Naive thymus-derived CD4-positive, alpha-beta T cell (primary cell): Measurements from ENCODE around the gene SHLD3. TPM values are rescaled to one million over a fixed set of nuclear protein-coding genes. Genes with fewer than 3 reads are reported as not detected.

Source experiments
- ATAC-seq: fragments of 150-1000 bp; cut with Tn5 transposase; 2 replicates; pipeline ENCODE4 v1.10.0; 2021; ENCODE audit warnings: mild to moderate bottlenecking, moderate library complexity
- CTCF ChIA-PET: fragments of 350-600 bp; sonication (Branson Sonifier 250); formaldehyde crosslinking; loops from one replicate; lab custom pipeline; 2021; ENCODE audit warnings: antibody characterized with exemption; lab: Charles Lee
- POLR2A ChIA-PET: fragments of 350-600 bp; sonication (Branson Sonifier 250); formaldehyde crosslinking; loops from one replicate; lab custom pipeline; 2021; ENCODE audit warnings: antibody characterized with exemption, inconsistent platforms; lab: Charles Lee
- DNase-seq, 9 donors: peaks; one replicate each; pipeline versions ENCODE4 v3.0.0 to v3.0.0-alpha.2; 2020 to 2022; ENCODE audit warnings: mixed read lengths in 1 of 9
- H3K27ac ChIP-seq: one replicate; pipeline ENCODE4 v1.7.0; 2013; ENCODE audit warnings: mild to moderate bottlenecking, low read depth, low read length, moderate library complexity
- H3K27me3 ChIP-seq, 2 donors: one replicate each; pipeline ENCODE4 v1.7.0; 2013; ENCODE audit warnings: low read length in 2 of 2, mild to moderate bottlenecking in 2 of 2, moderate library complexity in 2 of 2; ENCODE audit not compliant: control insufficient read depth in 2 of 2, insufficient read depth in 2 of 2
- H3K36me3 ChIP-seq, 3 experiments: 1 replicate in 2 of 3; 2 replicates in 1 of 3; pipeline ENCODE4 v1.7.0; 2013; ENCODE audit warnings: low read length in 3 of 3, mild to moderate bottlenecking in 3 of 3, moderate library complexity in 1 of 3; ENCODE audit not compliant: insufficient read depth in 3 of 3, control insufficient read depth in 2 of 3
- H3K4me1 ChIP-seq, 2 donors: one replicate each; pipeline ENCODE4 v1.7.0; 2013; ENCODE audit warnings: low read length in 2 of 2, mild to moderate bottlenecking in 2 of 2, moderate library complexity in 1 of 2; ENCODE audit not compliant: control insufficient read depth in 2 of 2, insufficient read depth in 2 of 2
- H3K4me3 ChIP-seq: 2 replicates; pipeline ENCODE4 v1.7.0; 2013; ENCODE audit warnings: mild to moderate bottlenecking, low read length
- H3K9me3 ChIP-seq, 3 experiments: 1 replicate in 2 of 3; 2 replicates in 1 of 3; pipeline ENCODE4 v1.7.0; 2013; ENCODE audit warnings: low read length in 3 of 3; ENCODE audit not compliant: control insufficient read depth in 2 of 3
- H3K27ac Mint-ChIP-seq, 9 donors: one replicate each; pipeline ENCODE4 v1.8.0; 2020 to 2022; ENCODE audit warnings: mixed read lengths in 9 of 9, mild to moderate bottlenecking in 8 of 9, moderate library complexity in 5 of 9, inconsistent platforms in 2 of 9
- H3K27me3 Mint-ChIP-seq, 5 donors: one replicate each; pipeline ENCODE4 v1.8.0; 2021 to 2022; ENCODE audit warnings: mixed read lengths in 5 of 5, mild to moderate bottlenecking in 1 of 5
- H3K36me3 Mint-ChIP-seq, 5 donors: one replicate each; pipeline ENCODE4 v1.8.0; 2020 to 2022; ENCODE audit warnings: mixed read lengths in 5 of 5, mild to moderate bottlenecking in 3 of 5, inconsistent platforms in 1 of 5
- H3K4me1 Mint-ChIP-seq, 7 donors: one replicate each; pipeline ENCODE4 v1.8.0; 2020 to 2022; ENCODE audit warnings: mixed read lengths in 7 of 7, mild to moderate bottlenecking in 3 of 7, inconsistent platforms in 1 of 7
- H3K4me3 Mint-ChIP-seq, 10 donors: one replicate each; pipeline ENCODE4 v1.8.0; 2020 to 2022; ENCODE audit warnings: mild to moderate bottlenecking in 10 of 10, mixed read lengths in 10 of 10, moderate library complexity in 6 of 10, inconsistent platforms in 2 of 10
- H3K9me3 Mint-ChIP-seq, 11 donors: one replicate each; pipeline ENCODE4 v1.8.0; 2020 to 2022; ENCODE audit warnings: mixed read lengths in 11 of 11, mild to moderate bottlenecking in 4 of 11, inconsistent platforms in 1 of 11, moderate library complexity in 1 of 11
- intact Hi-C, 2 donors: fragments of 100-400 bp; cut with micrococcal nuclease; formaldehyde crosslinking; loops; one replicate each; pipeline ENCODE4 v1.15.1; 2023
- polyA plus RNA-seq, 2 donors: library from polyadenylated mRNA; unstranded; fragments of 300-500 nt; fragmentation: Illumina TruSeq; gene quantifications; one replicate each; pipeline ENCODE4 v1.2.3, GENCODE V29; 2021
- total RNA-seq, 6 experiments: library from RNA in 5 of 6; stranded (reverse) in 5 of 6; gene quantifications; 1 replicate in 5 of 6; 2 replicates in 1 of 6; pipeline ENCODE4 v1.2.3 and lab custom pipeline; 2021 to 2026

SHLD3 gene
- total and polyA plus RNA-seq, 7 experiments from 2014 or later = 2.9 to 11.3 (median 5.4) TPM

GRCh38 chr5:65630981-65631380, 6.2 kb downstream of the SHLD3 start:
- no peaks in the 10 kb centered on the region for H3K27me3 Mint-ChIP-seq
- ATAC-seq = no peak

DNA sequence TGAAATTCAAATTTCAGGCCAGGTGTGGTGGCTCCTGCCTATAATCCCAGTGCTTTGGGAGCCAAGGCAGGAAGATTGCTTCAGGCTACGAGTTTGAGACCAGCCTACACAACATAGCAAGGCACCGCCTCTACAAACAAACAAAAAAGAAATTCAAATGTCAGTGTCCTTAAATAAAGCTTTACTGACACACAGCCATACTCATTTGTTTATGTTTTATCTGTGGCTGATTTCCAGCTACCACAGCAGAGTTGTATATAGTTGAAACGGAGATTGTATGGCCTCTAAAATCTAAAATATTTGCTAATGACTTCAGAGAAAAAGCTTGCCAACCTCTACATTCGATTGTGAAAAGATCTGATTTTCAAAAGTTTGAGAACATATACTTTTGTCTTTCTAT, 15.4 kb downstream of the SHLD3 start:
- H3K9me3 Mint-ChIP-seq = peaks cover 0 to 4% (median 0%) of the 10 kb centered on the region in 11 donors
- H3K9me3 ChIP-seq = no peaks in the 10 kb centered on the region
- H3K27me3 Mint-ChIP-seq = no peaks in the 10 kb centered on the region
- H3K4me1 Mint-ChIP-seq = peaks cover 0 to 7% (median 0%) of the 10 kb centered on the region in 7 donors
- no peak for DNase-seq
- peaks cover 6 to 23% (median 17%) of the 10 kb centered on the region in 5 donors for H3K36me3 Mint-ChIP-seq
- peaks cover 0 to 34% (median 0%) of the 10 kb centered on the region in 3 experiments for H3K36me3 ChIP-seq
- no peak overlapping the region for H3K27ac Mint-ChIP-seq
- no peaks in the 10 kb centered on the region for H3K4me1 ChIP-seq
- no peak overlapping the region for H3K27ac ChIP-seq
- no peaks in the 10 kb centered on the region for H3K27me3 ChIP-seq
- no peak for ATAC-seq
- intact Hi-C loops = no loop called here
- CTCF ChIA-PET = no interaction called here
- H3K4me3 Mint-ChIP-seq = no peak overlapping the region
- no peak overlapping the region for H3K4me3 ChIP-seq
- POLR2A ChIA-PET = no interaction called here

More at GRCh38 chr5:65630981-65631380, 6.2 kb downstream of the SHLD3 start:
- peaks cover 3 to 4% of the 10 kb centered on the region in 2 donors for H3K4me1 ChIP-seq
- POLR2A ChIA-PET = no interaction called here
- H3K4me3 ChIP-seq = no peak overlapping the region
- H3K4me1 Mint-ChIP-seq = peaks cover 6 to 37% (median 27%) of the 10 kb centered on the region in 7 donors
- H3K9me3 ChIP-seq = no peaks in the 10 kb centered on the region
- no peak overlapping the region for H3K4me3 Mint-ChIP-seq
- no peak overlapping the region for H3K27ac ChIP-seq
- peaks cover 0 to 8% (median 0%) of the 10 kb centered on the region in 3 experiments for H3K36me3 ChIP-seq
- intact Hi-C loops = no loop called here
- H3K27ac Mint-ChIP-seq = no peak overlapping the region
- H3K36me3 Mint-ChIP-seq = peaks cover 0 to 9% (median 5%) of the 10 kb centered on the region in 5 donors
- CTCF ChIA-PET = no interaction called here
- H3K9me3 Mint-ChIP-seq = no peaks in the 10 kb centered on the region
- H3K27me3 ChIP-seq = no peaks in the 10 kb centered on the region
- no peak for DNase-seq

GRCh38 chr5:65646938-65647337, 22.1 kb downstream of the SHLD3 start:
- Mint-ChIP-seq H3K4me3 (no peak overlapping the region), H3K4me1 (peaks cover 0 to 5% (median 0%) of the 10 kb centered on the region in 7 donors), H3K27ac (no peak overlapping the region), H3K27me3 (no peaks in the 10 kb centered on the region), H3K9me3 (no peaks in the 10 kb centered on the region), H3K36me3 (peaks cover 0 to 31% (median 9%) of the 10 kb centered on the region in 5 donors)
- intact Hi-C loops = no loop called here
- ChIA-PET CTCF (interaction anchor here (1.0 kb wide), 1 partner anchor 15 kb away, joined by 3 read pairs; no protein-coding TSS in a partner anchor), POLR2A (no interaction called here)
- Histone ChIP-seq H3K4me1 (no peaks in the 10 kb centered on the region), H3K36me3 (peaks cover 0 to 7% (median 0%) of the 10 kb centered on the region in 3 experiments), H3K4me3 (no peak overlapping the region), H3K27ac (no peak overlapping the region), H3K27me3 (no peaks in the 10 kb centered on the region), H3K9me3 (no peaks in the 10 kb centered on the region)
- ATAC-seq = no peak
- no peak for DNase-seq

DNA sequence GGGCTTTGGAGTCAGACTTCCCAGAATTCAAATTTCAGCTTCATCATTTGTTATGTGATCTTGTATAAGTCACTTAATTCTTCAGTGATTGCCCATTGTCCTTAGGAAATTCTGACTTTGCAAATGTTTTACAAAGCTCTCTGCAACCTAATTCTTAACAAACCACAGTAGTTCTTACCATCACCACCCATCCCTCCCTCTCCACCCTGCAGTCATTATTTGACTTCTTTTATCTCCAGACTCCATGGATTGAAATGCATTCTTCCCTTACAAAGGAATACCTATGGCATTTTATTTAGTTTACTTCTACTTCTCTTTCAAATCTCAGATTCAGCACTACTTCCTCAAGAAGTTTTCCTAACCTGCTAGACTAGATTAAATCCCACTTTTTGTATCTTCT, 23.1 kb downstream of the SHLD3 start:
- Histone ChIP-seq H3K27me3 (no peaks in the 10 kb centered on the region), H3K4me3 (no peak overlapping the region), H3K9me3 (no peaks in the 10 kb centered on the region), H3K36me3 (peaks cover 0 to 7% (median 0%) of the 10 kb centered on the region in 3 experiments), H3K27ac (no peak overlapping the region), H3K4me1 (no peaks in the 10 kb centered on the region)
- intact Hi-C loops = no loop called here
- H3K27ac Mint-ChIP-seq = peak overlapping the region in 3 of 9 donors; percentile 3 to 46 (median 4)
- ChIA-PET POLR2A (no interaction called here), CTCF (no interaction called here)
- H3K4me3 Mint-ChIP-seq = no peak overlapping the region
- H3K4me1 Mint-ChIP-seq = peaks cover 0 to 5% (median 0%) of the 10 kb centered on the region in 7 donors
- no peak for ATAC-seq
- H3K9me3 Mint-ChIP-seq = no peaks in the 10 kb centered on the region
- peaks cover 0 to 31% (median 9%) of the 10 kb centered on the region in 5 donors for H3K36me3 Mint-ChIP-seq
- H3K27me3 Mint-ChIP-seq = no peaks in the 10 kb centered on the region
- DNase-seq = no peak

DNA sequence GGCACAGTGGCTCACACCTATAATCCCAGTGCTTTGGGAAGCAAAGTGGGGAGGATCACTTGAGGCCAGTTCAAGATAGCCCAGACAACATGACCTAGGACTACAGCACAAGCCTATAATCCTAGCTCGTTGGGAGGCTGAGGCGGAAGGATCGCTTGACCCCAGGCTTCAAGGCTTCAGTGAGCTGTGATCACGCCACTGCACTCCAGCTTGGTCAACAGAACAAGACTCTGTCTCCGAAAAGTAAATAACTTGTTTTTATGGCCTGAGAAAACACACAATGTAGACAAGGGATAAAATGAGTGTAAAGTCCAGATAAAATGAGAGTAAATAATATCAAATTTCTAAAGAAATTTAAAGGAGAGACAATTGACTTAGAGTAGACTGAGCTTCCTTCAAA, 26.3 kb downstream of the SHLD3 start:
- Mint-ChIP-seq H3K4me1 (peaks cover 0 to 5% (median 0%) of the 10 kb centered on the region in 7 donors), H3K27ac (no peak overlapping the region), H3K36me3 (peaks cover 0 to 33% (median 10%) of the 10 kb centered on the region in 5 donors), H3K4me3 (no peak overlapping the region), H3K9me3 (no peaks in the 10 kb centered on the region), H3K27me3 (no peaks in the 10 kb centered on the region)
- H3K4me3 ChIP-seq = no peak overlapping the region
- CTCF ChIA-PET = interaction anchor here (0.6 kb wide), 2 partner anchors 90 to 462 kb away, joined by 3 to 4 read pairs; no protein-coding TSS in a partner anchor
- ATAC-seq = no peak
- H3K27me3 ChIP-seq = no peaks in the 10 kb centered on the region
- POLR2A ChIA-PET = interaction anchor here (0.5 to 1.4 kb wide), 5 partner anchors 11 to 422 kb away, joined by 3 to 4 read pairs (median 3); partner anchors contain the start of genes CENPK and PPWD1
- DNase-seq = no peak
- H3K9me3 ChIP-seq = no peaks in the 10 kb centered on the region
- peaks cover 0 to 7% (median 0%) of the 10 kb centered on the region in 3 experiments for H3K36me3 ChIP-seq
- intact Hi-C loops = no loop called here
- H3K27ac ChIP-seq = no peak overlapping the region
- H3K4me1 ChIP-seq = no peaks in the 10 kb centered on the region

DNA sequence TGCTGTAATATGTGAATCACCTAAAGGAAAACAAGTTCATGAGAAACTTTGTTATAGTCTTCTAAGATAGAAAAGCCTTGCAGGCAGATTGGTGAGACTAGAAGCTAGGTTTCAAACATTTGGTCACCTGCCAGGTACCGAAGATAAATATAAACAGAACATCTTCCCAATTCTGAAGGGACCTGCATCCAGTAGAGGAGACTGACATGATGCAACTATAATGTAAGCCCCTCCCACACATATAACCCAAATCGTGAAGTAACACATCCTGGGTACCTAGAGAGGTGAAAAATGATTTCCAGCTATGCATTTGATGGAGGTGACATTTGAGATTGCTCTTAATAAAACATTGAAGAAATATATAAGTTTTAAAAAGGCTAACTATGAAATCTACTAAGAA, 29.9 kb downstream of the SHLD3 start:
- no peaks in the 10 kb centered on the region for H3K9me3 ChIP-seq
- ATAC-seq (no peak), DNase-seq (no peak)
- no peak overlapping the region for H3K27ac ChIP-seq
- H3K27me3 Mint-ChIP-seq = no peaks in the 10 kb centered on the region
- no peaks in the 10 kb centered on the region for H3K9me3 Mint-ChIP-seq
- ChIA-PET CTCF (no interaction called here), POLR2A (no interaction called here)
- intact Hi-C loops = loop anchor here in 1 of 2 donors (5.0 kb wide), 1 partner anchor 37 kb away; no protein-coding TSS in a partner anchor
- H3K4me1 ChIP-seq = no peaks in the 10 kb centered on the region
- H3K27me3 ChIP-seq = no peaks in the 10 kb centered on the region
- no peak overlapping the region for H3K4me3 Mint-ChIP-seq
- no peak overlapping the region for H3K4me3 ChIP-seq
- H3K36me3 Mint-ChIP-seq = peaks cover 0 to 22% (median 9%) of the 10 kb centered on the region in 5 donors
- no peak overlapping the region for H3K27ac Mint-ChIP-seq
- peaks cover 0 to 7% (median 0%) of the 10 kb centered on the region in 3 experiments for H3K36me3 ChIP-seq
- H3K4me1 Mint-ChIP-seq = no peaks in the 10 kb centered on the region
